GM21360 (cell line): ENCODE measurements around the gene NBPF1.
"Not testable (repeated sequence)": the region's sequence is repeated elsewhere in the genome, so short reads cannot be mapped to it uniquely, and the experiment has no call there.

Source experiments
- ATAC-seq: cut with Tn5 transposase; IDR thresholded peaks from one replicate; pipeline ENCODE4 v1.9.1; 2021; ENCODE audit warnings: mild to moderate bottlenecking, moderate library complexity; ENCODE audit not compliant: unreplicated experiment

NBPF1 gene

DNA sequence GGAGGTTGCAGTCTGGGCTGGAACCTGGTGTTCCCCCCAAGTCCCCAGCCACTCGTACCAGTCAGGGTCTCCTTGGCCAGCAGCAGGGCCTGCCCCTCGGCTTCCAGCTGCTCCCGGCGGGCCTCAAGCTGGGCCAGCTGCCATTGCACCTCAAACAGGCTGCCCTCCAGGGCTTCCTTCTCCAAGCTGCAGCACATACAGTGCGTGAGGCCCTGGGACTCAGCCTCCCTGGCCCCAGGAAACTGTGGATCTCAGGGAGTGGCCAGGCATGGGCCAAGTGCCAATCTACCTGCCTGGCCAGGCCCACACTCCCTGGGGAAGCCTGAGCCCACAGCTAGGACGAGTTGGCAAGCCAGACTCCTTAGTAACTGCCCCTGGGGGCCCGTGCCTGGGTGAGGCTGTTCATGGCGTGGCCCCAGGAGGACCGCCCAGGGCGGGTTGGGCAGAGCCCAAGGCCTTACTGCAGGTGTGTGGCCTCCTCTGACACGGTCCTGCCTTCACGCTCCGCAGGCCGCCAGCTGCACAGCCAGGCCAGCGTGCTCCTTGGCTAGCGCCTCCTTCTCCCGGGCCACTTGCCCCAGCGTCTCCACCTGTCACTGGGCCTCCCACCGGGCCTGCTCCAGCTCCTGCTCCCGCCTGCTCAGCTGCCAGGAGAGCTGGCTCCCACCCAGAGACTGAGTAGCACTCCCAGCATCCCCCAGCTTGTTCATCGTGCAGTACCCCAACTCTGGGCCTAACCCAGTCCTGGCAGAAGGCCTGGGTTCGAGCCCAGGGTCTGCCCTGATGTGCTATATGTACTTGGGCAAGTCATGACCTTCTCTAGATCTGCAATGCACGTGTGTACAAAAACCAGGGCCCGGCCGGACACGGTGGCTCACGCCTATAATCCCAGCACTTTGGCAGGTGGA lies 10.7 kb upstream of the NBPF1 start:
- not testable (repeated sequence) for ATAC-seq

DNA sequence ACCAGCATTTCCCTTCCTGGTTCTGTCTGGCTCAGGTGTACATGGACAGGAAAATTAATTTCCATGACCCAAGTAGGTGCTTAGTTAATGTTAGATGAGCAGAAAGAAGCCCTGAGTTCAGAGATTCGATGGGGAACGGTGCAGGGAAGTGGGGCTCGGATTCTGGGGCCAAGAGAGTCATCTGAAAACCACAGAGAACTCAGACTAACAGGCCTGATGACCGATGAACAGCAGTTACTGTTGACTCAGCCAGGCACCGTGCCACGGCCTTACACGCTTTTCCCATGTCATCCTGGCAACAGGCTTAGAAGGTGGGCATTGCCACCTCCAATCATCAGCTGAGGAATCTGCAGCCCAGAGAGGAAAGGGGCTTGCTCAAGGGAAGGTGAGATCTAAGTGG lies 10.0 kb upstream of the NBPF1 start:
- not testable (repeated sequence) for ATAC-seq

DNA sequence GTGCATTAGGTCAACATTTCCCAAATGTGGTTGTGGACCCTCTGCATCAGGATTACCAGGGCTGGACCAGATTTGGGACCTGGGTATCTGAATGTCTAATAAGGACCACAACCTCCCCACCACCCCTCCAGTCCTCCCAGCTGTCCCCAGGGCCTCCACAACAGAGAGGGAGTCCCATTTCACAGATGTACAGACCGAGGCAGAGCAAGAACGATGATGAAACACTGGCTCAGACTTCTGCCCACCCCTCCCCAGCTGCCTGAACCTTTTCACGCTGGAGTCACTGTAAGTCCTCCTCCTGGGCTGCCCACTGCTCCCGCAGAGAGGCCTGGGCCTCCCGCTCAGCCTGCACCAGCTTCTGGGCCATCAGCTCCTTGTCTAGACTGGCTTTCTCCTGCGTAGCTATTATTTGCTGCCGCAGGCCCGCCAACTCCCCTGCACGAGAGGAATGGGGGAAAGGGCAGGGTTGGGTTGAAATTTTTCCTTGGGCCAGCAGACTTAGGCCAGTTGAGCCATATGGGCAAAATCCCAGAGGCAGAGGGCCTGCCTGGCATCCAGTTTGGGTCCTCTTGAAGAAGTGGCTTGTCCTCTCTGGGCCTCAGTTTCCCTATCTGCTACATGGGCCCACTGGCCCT lies 8.4 kb upstream of the NBPF1 start:
- ATAC-seq, result not testable (repeated sequence)

DNA sequence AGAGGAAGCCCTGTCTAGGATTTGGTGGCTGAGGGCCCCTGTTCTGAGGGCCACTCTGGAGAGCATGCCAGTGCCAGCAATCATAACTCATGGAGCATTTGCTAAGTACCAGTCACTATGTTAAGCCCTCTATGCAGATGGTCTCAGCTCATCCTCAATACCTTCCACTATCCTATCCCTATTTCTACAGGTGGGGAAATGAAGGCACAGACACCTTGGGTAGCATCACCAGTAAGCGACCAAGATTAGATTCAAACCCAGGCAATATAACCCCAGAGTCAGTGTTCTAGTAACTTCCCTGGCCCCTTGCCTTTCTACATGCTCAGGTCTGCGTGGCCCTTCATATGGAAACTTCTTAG lies 7.9 kb upstream of the NBPF1 start:
- no peak for ATAC-seq

DNA sequence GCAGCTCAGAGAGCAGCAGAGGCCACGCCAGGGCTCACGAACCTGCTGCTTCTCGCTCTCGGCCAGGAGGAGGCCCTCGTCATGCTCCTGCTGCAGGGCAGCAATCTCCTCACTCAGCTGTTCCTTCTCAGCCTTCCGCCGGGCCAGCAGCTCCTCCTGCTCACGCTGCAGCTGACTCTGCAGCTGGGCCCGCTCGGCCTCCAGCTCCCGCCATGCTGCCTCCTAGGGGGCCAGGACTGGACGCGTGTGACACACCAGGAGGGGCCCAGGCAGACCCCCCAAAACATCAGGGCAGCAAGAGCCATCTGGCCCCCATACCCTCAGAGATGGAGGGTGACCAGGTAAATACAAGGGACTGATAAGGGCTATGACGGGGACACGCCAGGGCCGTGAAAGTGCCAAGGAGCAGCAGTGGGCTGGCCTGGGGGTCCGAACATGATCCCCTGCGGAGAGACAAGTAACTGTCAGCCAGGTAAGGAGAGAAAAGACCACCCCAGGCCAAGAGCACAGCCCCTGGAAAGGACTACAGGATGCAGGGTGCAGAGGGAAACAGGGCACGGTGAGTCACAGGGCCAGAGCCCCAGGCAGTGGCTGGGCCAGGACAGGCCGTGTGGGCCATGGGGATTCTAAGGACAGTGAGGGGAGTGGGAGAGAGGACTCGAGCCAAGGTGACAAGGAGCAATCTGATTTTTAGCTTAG lies 6.6 kb upstream of the NBPF1 start:
- not testable (repeated sequence) for ATAC-seq

DNA sequence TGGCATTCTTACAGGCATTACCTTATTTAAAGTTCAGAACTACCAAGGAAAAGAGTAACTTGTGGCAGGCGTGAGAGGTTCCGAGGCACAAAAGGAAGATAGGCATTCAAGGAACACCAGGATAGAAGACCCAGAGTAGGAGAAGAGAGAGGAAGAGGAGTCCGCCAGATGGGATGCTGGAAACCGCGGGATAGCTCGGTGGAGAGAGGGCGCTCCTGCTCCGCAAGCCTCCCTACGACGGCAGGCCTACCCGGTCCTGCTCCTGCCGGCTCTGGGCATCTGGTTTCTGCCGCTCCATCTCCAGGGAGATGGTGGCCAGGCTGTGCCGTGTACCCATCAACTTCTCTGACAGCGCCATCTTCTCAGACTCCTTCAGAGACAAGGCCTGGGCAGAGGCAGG lies 5.4 kb upstream of the NBPF1 start:
- no peak for ATAC-seq

DNA sequence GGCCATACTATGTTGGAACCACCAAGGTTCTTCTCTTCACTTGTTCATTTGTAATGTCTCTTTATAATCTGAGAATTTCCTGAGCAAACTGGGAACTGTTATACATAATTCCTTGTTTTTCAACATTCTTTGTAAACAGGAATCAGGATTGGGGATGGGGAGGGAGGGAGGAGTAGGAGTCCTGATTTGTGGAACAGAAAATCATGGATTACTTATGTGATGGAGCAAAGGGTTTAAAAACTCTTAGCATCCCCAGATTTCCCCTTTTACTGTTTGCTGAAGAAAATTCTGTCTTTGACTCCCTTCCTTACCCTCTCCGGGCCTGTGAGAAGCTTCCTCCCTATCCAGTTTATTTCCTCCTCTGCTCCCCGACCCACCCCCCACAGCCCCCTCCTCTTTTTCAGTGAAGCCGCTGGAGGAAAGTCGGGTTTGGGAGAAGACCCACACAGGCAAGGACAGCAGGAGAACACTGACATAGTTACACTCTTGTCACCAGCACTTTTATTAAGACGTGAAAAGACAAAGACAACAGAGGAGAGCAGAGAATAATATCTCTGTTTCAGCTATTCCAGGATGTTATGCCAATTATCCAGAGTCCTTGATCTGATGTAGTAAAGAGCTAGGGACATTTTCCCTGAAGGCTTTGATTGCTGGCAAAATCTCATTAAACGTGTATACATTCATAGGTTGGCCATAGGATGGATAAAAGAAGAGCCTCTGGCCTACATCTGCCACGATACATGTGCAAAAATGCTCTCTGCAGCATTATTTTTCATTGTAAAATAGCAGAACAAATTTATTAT lies 4.6 kb upstream of the NBPF1 start:
- ATAC-seq, result no peak

DNA sequence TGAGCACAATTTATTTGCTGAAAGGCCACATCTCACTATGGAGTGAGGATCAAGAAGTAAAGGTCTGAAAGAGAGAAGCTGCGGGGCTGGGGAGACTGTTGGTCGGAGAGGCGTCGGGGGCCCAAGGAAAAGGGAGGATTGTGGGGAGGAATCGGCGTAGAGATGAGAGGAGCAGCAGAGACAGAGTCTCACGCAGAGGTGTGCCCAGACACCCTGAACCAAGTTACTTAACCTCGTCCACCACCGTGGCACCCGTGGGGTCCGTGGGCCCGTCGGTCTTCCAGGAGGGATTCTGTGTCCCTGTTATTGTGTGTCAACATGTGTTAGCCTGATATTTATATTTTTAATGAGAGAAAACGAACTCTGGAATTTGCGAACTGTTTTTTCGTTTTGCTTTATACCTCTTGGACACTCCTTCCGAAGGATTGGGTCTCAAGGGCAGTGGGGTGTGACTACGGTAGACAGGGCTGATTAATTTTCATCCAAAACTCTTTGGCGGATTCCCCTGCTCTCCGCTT lies 3.8 kb upstream of the NBPF1 start:
- no peak for ATAC-seq

DNA sequence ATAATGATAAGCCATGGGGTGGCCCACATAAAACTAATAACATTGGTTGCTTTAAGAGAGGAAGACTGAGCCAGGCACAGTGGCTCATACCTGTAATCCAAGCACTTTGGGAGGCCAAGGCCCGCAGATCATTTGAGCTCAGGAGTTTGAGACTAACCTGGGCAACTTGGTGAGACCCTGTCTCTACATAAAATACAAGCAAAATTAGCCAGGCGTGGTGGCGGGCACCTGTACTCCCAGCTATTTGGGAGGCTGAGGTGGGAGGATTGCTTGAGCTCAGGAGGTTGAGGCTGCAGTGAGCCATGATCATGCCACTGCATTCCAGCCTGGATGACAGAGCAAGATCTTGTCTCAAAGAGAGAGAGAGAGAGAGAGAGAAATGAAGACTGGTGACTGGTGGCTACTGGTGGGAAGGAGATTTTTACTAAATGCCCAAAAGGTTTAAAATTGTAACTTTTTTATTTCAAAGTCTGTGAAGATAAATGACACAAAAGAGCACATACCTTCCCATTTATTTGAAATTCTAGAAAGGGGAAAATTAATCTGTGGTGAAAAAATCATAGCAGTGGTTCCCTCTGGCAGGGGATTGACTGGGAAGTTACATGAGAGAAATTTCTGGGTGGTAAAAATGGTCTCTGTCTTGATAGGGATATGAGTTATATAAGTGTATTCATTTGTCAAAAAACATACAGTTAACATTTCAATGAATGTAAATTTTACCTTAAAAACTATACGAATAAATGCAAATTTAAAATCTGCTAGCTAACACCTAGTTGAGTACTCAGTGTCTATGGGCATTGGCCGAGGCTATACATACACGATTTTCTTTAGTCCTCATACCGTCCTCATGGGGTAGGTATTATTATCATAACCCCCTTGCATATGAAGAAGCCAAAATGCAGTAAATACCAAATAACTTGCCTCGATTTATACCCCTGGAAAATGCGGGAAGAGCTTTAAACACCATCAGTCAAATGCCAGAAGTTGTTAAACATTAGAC lies 2.2 kb upstream of the NBPF1 start:
- no peak for ATAC-seq

DNA sequence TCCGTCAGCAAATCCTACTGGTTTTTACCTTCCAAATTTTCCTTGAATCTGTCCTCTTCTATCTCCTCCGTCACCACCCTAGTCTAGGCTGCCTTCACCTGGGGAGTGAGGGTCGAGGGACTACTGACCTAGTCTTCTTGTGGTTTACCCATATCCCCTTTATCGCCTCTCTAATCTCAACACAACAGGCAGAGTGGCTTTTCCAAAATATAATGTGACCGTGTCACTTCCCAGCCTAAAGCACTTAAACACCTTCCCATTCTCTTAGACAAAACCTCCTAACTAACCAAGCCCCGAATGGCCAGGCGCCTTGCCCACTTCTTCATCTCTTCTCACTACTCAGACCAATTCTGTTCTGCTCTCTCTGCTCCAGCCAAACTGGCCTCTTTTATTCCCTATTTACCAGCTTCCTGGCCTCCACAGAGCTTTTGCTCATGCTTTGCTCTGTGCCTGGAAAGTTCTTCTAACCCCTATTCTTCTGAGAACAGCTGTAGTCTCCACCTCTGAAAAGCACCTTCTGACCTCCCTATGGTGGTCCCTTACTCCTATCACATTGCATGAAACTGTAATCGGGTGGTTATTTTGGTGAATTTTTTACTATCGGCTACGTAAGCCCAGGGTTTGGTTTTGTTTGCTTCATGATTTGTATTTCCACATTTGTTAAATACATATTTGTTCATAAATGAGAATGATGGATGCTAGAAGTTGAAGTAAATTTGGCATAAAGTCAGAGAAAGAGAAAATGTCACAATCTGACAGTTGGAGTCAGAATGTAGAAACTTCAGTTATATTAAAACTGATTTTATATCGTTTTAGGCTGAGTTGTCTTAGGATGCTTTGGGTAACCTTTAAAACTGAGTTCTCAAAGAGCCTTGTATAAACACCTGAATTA lies 1.2 kb upstream of the NBPF1 start:
- no peak for ATAC-seq

DNA sequence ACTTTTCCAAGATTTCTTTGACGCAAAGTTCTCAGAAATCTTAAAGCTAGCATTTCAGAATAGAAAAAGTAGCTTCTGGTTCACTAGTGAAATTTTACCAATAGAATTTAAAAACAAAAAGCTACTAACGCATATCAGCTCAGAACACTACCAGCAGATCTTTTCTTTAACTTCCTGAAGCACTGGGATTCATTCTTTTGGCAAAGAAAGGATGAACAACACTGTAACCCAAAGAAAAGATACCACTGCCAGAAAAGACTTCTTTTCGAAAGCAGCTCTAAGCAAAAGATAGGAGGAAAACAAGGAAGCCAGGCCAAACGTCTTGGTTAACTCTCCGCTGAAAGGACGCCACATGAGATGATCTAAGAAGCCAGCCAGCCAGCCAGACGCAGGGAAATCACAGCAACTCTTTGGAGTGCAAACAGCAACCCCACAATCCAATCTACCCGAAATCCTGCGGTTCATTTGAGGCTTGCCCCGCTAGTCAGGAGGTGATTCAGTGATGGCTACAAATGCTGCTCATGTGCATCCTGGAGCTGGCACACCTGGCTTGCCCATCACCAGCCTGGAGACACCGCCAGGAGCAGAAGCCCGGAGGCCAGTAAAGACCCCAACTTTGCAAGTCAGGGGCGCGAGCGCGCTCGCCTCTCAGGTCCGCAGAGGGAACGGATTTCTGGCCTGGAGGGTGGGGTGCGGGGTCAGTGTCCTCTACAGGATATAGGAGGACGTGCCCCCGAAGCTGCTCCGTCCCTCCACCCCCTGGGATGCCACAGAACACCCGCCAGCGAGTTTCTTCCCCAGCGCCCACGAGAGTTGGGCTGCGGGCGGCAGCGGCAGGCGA lies 812 bp downstream of the NBPF1 start:
- no peak for ATAC-seq

DNA sequence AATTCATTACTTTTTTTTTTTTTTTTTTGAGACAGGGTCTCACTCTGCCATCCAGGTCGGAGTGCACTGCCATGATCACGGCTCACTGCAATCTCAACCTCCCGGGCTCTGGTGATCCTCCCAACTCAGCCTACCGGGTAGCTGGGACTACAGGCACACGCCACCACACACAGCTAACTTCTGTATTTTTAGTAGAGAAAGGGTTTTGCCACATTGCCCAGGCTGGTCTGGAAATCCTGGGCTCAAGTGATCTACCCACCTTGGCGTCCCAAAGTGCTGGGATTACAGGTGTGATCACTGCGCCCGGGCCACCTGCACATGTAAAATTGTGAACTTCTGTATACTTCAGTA lies 1.4 kb downstream of the NBPF1 start:
- not testable (repeated sequence) for ATAC-seq

DNA sequence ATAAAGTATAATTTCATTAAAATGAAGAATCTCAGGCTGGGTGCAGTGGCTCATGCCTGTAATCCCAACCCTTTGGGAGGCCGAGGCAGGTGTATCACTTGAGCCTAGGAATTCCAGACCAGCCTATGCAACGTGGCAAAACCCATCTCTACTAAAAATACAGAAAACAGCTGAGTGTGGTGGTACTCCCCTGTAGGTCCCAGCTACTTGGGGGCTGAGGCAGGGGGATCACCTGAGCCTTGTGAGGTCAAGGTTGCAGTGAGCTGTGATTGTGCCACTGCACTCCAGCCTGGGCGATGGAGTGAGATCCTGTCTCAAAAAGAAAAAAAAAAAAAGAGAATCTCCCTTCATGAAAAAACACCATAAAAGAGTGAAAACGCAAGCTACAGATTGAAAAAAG lies 2.2 kb downstream of the NBPF1 start:
- not testable (repeated sequence) for ATAC-seq

DNA sequence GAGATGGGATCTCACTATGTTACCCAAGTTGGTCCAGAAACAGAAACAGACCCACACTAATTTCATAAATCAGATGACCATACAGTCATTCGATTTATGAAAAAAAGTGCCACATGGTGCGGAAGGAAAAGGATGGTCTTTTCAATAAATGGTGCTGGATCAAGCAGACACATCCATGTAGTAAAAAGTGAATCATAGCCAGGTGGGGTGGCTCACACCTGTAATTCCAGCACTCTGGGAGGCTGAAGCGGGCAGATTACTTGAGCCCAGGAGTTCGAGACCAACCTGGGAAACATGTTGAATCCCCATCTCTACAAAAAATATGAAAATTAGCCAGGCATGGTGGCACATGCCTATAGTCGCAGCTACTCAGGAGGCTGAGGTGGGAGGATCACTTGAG lies 2.8 kb downstream of the NBPF1 start:
- ATAC-seq, result not testable (repeated sequence)

DNA sequence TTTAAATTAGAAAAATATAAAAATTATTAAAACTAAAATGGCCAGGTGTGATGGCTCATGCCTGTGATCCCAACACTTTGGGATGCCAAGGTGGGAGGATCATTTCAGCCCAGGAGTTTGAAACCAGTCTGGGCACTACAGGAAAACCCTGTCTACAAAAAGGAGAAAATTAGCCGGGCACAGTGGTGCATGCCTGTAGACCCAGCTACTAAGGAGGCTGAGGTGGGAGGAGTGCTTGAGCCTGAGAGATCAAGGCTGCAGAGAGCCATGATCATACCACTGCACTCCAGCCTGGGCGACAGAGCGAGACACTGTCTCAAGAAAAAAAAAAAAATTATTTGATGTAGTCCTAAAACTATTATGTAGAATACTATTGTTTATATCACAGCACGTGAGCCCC lies 3.6 kb downstream of the NBPF1 start:
- ATAC-seq, result not testable (repeated sequence)

DNA sequence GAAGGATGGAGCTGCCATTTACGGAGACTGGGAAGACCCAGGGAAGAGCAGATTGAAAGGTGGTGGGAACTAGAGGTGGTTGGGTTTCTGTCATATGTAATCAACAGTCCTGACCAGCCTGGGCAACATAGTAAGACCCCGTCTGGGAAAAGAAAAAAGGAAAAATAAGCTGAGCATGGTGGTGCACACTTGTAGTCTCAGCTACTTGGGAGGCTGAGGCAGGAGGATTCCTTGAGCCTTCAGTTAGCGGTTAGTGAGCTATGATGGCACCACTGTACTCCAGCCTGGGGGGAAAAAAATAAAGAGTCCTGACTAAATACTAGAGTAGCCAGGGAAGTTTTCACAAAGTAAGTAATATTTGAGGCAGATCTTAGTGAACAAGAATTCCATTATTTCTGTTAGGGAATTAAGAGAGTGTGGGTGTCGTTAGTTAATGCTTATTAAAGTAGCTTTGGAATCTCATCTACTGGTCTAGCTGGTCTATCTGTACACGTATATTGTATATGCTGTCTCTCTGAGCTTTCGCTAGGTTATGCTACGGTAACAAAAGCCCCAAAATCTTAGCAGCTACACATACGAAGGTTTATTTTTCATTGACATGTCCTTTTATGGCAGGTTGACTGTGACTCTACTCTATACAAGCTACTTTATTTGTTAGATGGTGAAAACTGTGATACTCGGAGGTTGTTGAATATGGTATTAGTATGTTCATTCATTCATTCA lies 4.4 kb downstream of the NBPF1 start:
- ATAC-seq, result no peak
